Duodenal mucosa (tissue), 2 donors: ENCODE data around the gene ZNF365.

Experiments used
- H3K27ac ChIP-seq: one replicate; pipeline ENCODE4 v1.7.0; 2013; ENCODE audit warnings: low read depth, low read length
- H3K27me3 ChIP-seq, 2 donors: one replicate each; pipeline ENCODE4 v1.7.0; 2013; ENCODE audit warnings: low read length in 2 of 2, control low read depth in 1 of 2; ENCODE audit not compliant: insufficient read depth in 2 of 2, control insufficient read depth in 1 of 2
- H3K36me3 ChIP-seq, 2 donors: one replicate each; pipeline ENCODE4 v1.7.0; 2013; ENCODE audit warnings: low read length in 2 of 2, control low read depth in 1 of 2; ENCODE audit not compliant: insufficient read depth in 2 of 2, control insufficient read depth in 1 of 2
- H3K4me1 ChIP-seq, 2 donors: one replicate each; pipeline ENCODE4 v1.7.0; 2013; ENCODE audit warnings: low read length in 2 of 2, control low read depth in 1 of 2; ENCODE audit not compliant: insufficient read depth in 2 of 2, control insufficient read depth in 1 of 2
- H3K4me3 ChIP-seq, 2 donors: one replicate each; pipeline ENCODE4 v1.7.0; 2013; ENCODE audit warnings: low read length in 2 of 2, low read depth in 1 of 2
- H3K9ac ChIP-seq, 2 donors: one replicate each; pipeline ENCODE4 v1.7.0; 2013; ENCODE audit warnings: low read length in 2 of 2, low read depth in 1 of 2
- H3K9me3 ChIP-seq, 2 donors: one replicate each; pipeline ENCODE4 v1.7.0; 2013; ENCODE audit warnings: low read length in 2 of 2, control low read depth in 1 of 2; ENCODE audit not compliant: control insufficient read depth in 1 of 2

The ZNF365 gene, protein sequence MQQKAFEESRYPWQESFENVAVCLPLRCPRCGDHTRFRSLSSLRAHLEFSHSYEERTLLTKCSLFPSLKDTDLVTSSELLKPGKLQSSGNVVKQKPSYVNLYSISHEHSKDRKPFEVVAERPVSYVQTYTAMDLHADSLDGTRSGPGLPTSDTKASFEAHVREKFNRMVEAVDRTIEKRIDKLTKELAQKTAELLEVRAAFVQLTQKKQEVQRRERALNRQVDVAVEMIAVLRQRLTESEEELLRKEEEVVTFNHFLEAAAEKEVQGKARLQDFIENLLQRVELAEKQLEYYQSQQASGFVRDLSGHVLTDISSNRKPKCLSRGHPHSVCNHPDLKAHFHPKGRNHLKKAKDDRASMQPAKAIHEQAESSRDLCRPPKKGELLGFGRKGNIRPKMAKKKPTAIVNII

DNA sequence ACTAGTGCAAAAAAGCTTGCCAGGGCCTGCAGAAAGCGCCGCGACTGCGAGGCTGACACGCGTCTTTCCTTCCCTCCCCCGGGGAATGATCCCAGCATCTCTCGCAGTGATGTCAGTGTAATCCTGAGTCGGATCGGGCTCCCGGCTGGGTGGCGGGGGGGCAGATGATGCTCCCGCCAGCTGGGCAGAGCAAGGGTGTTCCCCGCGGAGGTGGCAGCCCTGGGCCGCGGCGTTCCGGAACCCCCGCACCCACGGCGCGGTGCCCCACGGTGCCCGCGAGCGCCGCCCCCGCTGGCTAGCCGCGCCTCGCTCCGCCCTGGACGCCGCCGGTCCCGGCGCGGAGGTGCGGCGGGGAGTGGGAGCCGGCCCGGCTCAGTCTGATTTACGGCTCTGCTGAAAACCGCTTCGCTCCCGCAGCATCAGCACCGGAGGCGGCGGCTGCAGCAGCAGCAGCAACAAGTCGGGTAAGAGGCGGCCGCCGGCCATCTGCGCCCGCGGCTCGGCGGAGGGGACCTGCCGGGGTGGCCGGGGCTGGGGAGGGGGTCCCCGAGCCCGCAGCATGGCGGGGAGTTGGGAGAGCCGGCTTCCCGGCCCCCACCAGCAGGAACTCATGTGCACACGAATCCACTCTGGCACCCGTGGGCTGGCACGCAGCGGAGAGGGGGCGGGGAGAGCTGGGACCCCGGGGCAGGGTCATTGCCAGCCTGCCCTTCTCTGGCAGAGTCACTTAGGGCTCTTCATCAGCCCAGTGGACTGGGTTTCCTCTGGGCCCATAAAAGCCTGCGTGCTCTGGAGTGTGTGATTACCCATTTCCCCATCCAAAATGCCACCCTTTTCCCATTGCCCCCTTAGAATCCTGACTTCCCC is at the start of gene ZNF365:
Gene ZNF365 (plus strand): TSS at position 375 of the 867 bp plus-strand sequence. CDS start 1,825 bp downstream, outside the sequence.
- Histone ChIP-seq H3K4me3 (peak within 1 kb of the TSS; percentile 40 to 63), H3K27ac (no peak within 1 kb of the TSS), H3K36me3 (no peaks in the 10 kb centered on the region), H3K4me1 (peaks cover 0 to 2% of the 10 kb centered on the region in 2 donors), H3K9me3 (no peaks in the 10 kb centered on the region), H3K27me3 (peaks cover 13 to 19% of the 10 kb centered on the region in 2 donors), H3K9ac (no peak within 1 kb of the TSS)

- Histone ChIP-seq H3K36me3 (no peaks in the 10 kb centered on the region), H3K27me3 (no peaks in the 10 kb centered on the region), H3K9ac (no peak overlapping the region), H3K4me1 (no peaks in the 10 kb centered on the region), H3K27ac (no peak overlapping the region), H3K4me3 (no peak overlapping the region), H3K9me3 (no peaks in the 10 kb centered on the region)
Measured at GRCh38 chr10:62326176-62326575, 48.0 kb upstream of the ZNF365 start.

- Histone ChIP-seq H3K4me1 (no peaks in the 10 kb centered on the region), H3K27ac (no peak overlapping the region), H3K9ac (no peak overlapping the region), H3K4me3 (no peak overlapping the region), H3K36me3 (no peaks in the 10 kb centered on the region), H3K27me3 (no peaks in the 10 kb centered on the region), H3K9me3 (no peaks in the 10 kb centered on the region)
Measured at GRCh38 chr10:62327885-62328284, 46.3 kb upstream of the ZNF365 start.

GRCh38 chr10:62330213-62330612 is 44.0 kb upstream of the ZNF365 start:
- Histone ChIP-seq H3K36me3 (no peaks in the 10 kb centered on the region), H3K4me1 (no peaks in the 10 kb centered on the region), H3K4me3 (no peak overlapping the region), H3K27ac (no peak overlapping the region), H3K9me3 (no peaks in the 10 kb centered on the region), H3K9ac (no peak overlapping the region), H3K27me3 (no peaks in the 10 kb centered on the region)

- no peaks in the 10 kb centered on the region for H3K4me1 ChIP-seq
- H3K27ac ChIP-seq: no peak overlapping the region
- no peak overlapping the region for H3K4me3 ChIP-seq
- no peaks in the 10 kb centered on the region for H3K36me3 ChIP-seq
- H3K27me3 ChIP-seq: no peaks in the 10 kb centered on the region
- no peak overlapping the region for H3K9ac ChIP-seq
- H3K9me3 ChIP-seq: no peaks in the 10 kb centered on the region
Measured at GRCh38 chr10:62332406-62332805, 41.8 kb upstream of the ZNF365 start.

- Histone ChIP-seq H3K9me3 (no peaks in the 10 kb centered on the region), H3K27me3 (no peaks in the 10 kb centered on the region), H3K36me3 (no peaks in the 10 kb centered on the region), H3K4me1 (no peaks in the 10 kb centered on the region), H3K9ac (no peak overlapping the region), H3K27ac (no peak overlapping the region), H3K4me3 (no peak overlapping the region)
Measured at GRCh38 chr10:62333135-62333889, 40.9 kb upstream of the ZNF365 start.

DNA sequence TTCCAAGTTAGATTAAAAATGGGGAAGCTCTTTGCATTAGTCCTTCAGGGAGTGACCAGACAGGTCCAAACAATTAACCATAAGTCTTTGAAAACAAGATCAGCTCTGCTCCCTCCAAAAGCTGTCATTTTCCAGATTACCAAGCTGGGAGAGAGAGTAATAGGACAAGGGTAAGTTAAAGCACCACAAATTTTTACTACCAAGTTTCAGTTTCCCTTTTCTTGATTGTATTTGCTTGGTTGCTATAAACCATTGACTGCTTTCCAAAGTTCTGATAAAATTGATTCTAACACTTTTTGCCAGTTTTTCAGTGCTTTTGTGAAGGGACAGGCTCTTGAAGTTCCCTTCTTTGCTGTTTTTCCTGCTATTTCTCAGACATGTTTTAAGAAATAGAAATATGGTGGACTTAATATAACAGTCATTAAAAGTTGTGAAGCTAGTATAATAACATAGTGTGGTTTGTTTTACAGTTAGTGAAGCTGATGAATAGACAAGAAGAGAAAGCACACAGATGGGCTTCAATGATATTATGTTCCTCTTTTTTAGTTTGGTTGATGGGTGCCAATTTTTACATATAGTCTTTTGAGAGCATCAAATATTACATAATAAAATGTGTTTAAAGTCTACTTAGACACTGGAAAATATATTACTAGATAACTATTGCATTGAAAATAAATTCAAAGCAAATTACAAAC is 40.0 kb upstream of the ZNF365 start:
- H3K27ac ChIP-seq: no peak overlapping the region
- no peak overlapping the region for H3K4me3 ChIP-seq
- no peak overlapping the region for H3K9ac ChIP-seq
- no peaks in the 10 kb centered on the region for H3K27me3 ChIP-seq
- H3K9me3 ChIP-seq: no peaks in the 10 kb centered on the region
- H3K4me1 ChIP-seq: no peaks in the 10 kb centered on the region
- H3K36me3 ChIP-seq: no peaks in the 10 kb centered on the region

GRCh38 chr10:62335326-62335725 is 38.8 kb upstream of the ZNF365 start:
- Histone ChIP-seq H3K4me1 (no peaks in the 10 kb centered on the region), H3K27me3 (no peaks in the 10 kb centered on the region), H3K4me3 (no peak overlapping the region), H3K9ac (no peak overlapping the region), H3K27ac (no peak overlapping the region), H3K36me3 (no peaks in the 10 kb centered on the region), H3K9me3 (no peaks in the 10 kb centered on the region)

DNA sequence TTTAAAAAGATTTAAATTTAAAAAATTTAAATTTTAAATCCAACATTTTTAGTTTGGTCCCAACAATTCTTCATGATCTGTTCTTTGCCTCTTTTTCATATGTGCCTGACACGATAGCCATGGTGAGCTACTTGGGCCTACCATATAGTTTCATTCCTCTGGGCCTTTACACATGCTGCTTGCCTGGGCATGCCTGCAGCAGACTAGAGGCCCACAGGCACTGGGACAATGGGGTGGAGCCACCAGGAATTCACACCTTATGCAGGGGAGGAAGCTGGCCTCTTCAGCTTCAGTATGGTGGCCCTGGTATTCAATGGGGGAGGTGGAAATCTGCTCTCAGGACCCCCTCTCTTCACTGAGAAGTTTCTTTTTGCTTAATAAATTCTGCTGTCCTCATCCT is 37.8 kb upstream of the ZNF365 start:
- Histone ChIP-seq H3K27ac (no peak overlapping the region), H3K9ac (no peak overlapping the region), H3K4me3 (no peak overlapping the region), H3K27me3 (no peaks in the 10 kb centered on the region), H3K4me1 (no peaks in the 10 kb centered on the region), H3K36me3 (no peaks in the 10 kb centered on the region), H3K9me3 (peaks cover 2 to 4% of the 10 kb centered on the region in 2 donors)
